Right kidney (tissue), 1 donor: Measurements from ENCODE around the gene ARL15.

Source experiments
- DNase-seq: peaks from one replicate; pipeline ENCODE4 v3.0.0-alpha.2; 2016

The ARL15 gene

GRCh38 chr5:53934151-53934820, 376.1 kb downstream of the ARL15 start:
- DNase-seq: no peak

- no peak for DNase-seq
Measured at GRCh38 chr5:53932351-53932750, 378.0 kb downstream of the ARL15 start.

- no peak for DNase-seq
Measured at GRCh38 chr5:53930457-53930856, 379.9 kb downstream of the ARL15 start.

- DNase-seq: no peak
Measured at GRCh38 chr5:53929570-53929969, 380.8 kb downstream of the ARL15 start.

- no peak for DNase-seq
Measured at GRCh38 chr5:53929152-53929551, 381.2 kb downstream of the ARL15 start.

GRCh38 chr5:53928641-53929040, 381.7 kb downstream of the ARL15 start:
- DNase-seq: no peak

GRCh38 chr5:53927668-53928247, 382.6 kb downstream of the ARL15 start:
- no peak for DNase-seq

- no peak for DNase-seq
Measured at GRCh38 chr5:53926026-53926425, 384.3 kb downstream of the ARL15 start.

- no peak for DNase-seq
Measured at GRCh38 chr5:53924392-53924791, 386.0 kb downstream of the ARL15 start.

GRCh38 chr5:53923961-53924360, 386.4 kb downstream of the ARL15 start:
- DNase-seq: peak; percentile 28

GRCh38 chr5:53922508-53923498, 387.6 kb downstream of the ARL15 start:
- no peak for DNase-seq

- DNase-seq: no peak
Measured at GRCh38 chr5:53917826-53918225, 392.5 kb downstream of the ARL15 start.

- no peak for DNase-seq
Measured at GRCh38 chr5:53917095-53917494, 393.3 kb downstream of the ARL15 start.

GRCh38 chr5:53915120-53915519, 395.3 kb downstream of the ARL15 start:
- no peak for DNase-seq

GRCh38 chr5:53913941-53914340, 396.4 kb downstream of the ARL15 start:
- no peak for DNase-seq

GRCh38 chr5:53908757-53909156, 401.6 kb downstream of the ARL15 start:
- DNase-seq: no peak

- no peak for DNase-seq
Measured at GRCh38 chr5:53907827-53908226, 402.5 kb downstream of the ARL15 start.

- DNase-seq: no peak
Measured at GRCh38 chr5:53906736-53907135, 403.6 kb downstream of the ARL15 start.

- DNase-seq: no peak
Measured at GRCh38 chr5:53902296-53902907, 408.0 kb downstream of the ARL15 start.

GRCh38 chr5:53900677-53901076, 409.7 kb downstream of the ARL15 start:
- no peak for DNase-seq

- peak; percentile 41 for DNase-seq
Measured at GRCh38 chr5:53895091-53895683, 415.2 kb downstream of the ARL15 start.

- DNase-seq: no peak
Measured at GRCh38 chr5:53893626-53894025, 416.7 kb downstream of the ARL15 start.
